Stimulated activated CD4-positive, alpha-beta T cell treated with anti-CD3 and anti-CD28 coated beads, Interleukin-1b, Interleukin-23, amount 100 ng/mL, for 48 hours (primary cell): ENCODE measurements around the gene IL1RAPL1.

Experiments used
- DNase-seq: peaks from one replicate; pipeline ENCODE4 v3.0.0-alpha.2; 2020

The IL1RAPL1 gene

GRCh38 chrX:29545878-29546277 is 958.6 kb downstream of the IL1RAPL1 start:
- DNase-seq: no peak

DNA sequence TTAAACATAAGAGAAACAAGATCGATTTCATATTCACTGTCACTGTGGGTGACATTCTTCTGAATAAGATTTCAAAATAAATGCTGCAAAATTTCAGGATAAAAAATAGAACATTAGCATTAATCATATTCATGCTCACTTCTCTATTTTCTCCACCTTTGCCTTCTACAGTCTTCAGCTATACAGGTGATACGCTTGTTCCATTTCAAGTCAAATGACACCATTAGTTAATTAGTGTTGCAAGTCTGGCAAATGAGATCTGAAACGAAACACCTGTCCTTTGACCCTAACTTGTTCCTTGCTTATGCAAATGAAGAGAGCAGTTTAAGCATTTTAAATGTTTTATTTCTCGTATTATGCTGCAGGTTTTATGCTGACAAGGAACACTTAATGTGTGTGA is 960.6 kb downstream of the IL1RAPL1 start:
- no peak for DNase-seq

DNA sequence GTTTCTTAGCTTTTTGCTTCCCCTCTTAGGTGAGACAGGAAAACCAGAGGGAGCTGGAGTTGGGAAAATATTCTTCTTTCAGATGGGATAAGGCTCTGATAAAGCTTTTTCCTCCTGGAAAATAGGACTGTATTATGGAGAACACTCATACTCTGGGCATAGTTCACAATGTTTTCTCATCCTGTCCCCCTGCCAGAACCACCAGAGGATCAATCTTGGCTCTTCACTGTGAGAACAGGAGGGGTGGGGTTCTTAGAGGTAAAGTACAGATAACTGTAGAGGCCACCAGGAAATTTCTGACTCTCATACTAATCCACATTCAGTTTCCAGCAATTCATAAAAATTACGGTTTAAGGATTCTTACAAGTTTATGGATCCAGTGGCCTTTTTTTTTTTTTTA is 966.3 kb downstream of the IL1RAPL1 start:
- no peak for DNase-seq

DNA sequence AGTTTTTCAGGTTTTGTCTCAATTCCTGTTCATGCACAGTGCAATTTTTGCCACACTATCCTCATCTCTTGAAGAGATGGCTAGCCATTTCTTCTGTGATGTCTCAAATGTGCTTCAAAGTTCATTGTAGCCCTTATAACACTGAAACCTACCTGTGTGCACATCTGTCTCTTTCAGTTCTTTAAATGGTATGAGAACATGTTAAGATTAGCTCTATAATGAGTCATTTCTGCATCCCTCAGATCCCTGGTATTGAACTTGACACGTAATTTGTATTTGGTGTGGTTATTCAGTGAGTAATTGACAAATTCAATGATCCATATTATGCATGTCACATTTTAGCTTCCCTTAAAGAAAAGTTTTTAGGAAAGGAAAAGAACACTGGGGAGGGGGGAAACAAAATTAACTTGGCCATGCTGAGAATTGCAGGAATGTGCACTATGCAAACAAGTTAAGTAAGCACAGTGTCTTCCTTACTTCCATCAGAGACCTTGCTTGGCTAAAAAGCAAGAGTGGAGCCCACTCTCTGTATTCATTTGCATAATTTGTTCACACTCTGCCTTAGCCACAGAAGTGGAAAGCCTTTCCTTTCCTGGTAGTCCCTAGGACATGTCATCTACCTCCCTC is 968.3 kb downstream of the IL1RAPL1 start:
- no peak for DNase-seq

DNA sequence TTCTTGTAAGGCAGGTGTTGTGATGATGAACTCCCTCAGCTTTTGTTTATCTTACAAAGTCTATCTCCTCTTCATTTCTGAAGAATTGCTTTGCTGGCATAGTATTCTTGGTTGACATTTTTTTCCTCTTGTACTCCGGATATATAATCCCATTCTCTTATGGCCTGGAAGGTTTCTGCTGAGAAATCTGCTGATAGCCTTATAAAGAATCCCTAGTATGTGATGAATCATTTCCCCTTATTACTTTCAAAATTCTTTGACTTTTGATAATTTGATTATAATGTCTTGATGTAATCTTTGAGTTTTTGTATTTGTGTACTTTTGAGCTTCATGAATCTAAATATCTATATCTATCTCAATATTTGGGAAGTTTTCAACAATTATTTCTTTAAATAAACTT is 972.8 kb downstream of the IL1RAPL1 start:
- no peak for DNase-seq

DNA sequence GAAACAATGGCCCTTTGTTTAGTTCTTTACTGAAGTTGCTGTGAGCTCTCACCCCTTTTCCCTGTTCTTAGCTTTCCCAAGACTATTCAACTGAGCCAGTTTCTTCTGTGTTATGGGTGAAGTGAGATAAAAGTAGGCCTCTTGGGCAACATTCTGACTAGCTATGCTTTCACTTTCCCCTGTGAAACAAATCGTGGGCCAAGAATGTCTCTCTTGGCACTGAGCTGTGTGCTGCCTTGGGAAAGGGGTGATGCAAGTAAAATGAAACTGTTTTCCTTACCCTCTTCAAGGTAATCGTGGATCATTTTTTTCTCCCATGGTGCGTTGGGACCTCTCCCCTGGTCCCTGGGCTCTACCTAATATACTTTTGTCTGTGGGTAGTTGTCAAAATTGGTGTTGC is 974.2 kb downstream of the IL1RAPL1 start:
- no peak for DNase-seq

DNA sequence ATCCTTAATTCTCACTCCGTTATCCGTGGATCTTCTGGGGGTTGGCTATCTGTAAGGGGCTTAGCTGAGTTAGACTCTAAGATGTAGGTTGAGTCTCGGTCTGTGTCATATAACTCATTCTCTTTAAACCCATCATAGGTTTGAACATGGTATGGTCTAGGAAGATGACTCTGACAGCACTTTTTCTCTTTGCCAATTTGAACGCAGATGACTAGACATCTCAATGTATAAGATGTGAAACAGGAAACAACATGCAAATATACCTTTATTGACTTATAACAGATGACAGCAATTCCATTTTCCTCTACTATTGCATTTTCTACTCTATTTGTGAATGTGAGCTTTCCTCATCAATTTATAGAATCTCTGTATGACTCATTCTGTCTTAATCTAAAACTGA is 993.3 kb downstream of the IL1RAPL1 start:
- no peak for DNase-seq

DNA sequence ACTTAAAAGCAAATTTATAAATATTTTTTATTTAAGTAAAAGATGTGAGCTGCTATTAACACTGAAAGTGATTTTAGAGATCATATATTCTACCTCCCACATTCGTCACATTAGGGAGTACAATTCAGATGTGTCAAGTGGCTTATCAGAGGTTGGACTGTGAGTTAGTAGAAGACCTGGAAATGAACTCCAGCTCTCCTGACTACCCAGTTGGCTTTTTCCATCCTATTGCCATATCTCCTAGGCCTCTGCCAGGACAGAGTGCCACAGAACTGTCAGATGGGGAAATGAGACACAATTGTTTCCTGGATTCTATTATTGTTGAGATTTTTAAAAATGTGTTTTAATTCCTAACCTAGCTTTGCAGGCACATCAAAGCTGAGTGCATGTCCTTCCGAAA is 994.0 kb downstream of the IL1RAPL1 start:
- DNase-seq: no peak

DNA sequence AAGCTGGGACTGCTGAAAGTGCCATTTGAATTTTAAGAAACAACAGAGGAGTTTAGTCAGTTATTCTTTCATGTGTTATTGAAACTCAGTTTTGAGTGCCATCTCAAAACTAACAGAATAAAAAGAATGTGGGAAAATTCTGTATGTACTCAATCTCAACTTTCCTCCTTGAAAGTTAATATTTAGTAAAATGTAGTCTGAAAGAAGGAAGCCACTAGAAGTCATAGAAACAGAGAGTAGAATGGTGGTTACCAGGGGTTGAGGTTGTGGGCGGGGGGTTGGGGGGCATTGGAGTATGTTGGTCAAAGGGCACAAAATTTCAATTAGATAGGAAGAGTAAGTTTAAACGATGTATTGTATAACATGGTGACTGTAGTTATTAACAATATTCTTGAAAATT is 999.9 kb downstream of the IL1RAPL1 start:
- DNase-seq: no peak

- DNase-seq: no peak
Observed at GRCh38 chrX:29590921-29591320, 1003.7 kb downstream of the IL1RAPL1 start.

DNA sequence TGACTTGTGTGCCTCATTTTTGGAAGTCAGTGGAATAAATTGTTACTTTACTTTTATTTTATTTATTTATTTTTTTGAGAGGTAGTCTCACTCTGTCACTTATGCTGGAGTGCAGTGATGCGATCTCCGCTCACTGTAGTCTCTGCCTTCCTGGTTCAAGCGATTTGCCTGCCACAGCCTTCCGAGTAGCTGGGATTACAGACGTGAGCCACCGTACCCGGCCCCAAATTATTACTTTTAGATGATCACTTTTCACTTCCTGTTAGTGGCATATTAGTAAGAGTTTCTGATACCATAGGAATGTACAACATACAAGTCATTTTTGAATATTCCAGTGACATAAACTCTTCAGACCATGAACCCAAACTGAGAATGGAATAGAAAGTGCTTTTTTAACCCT is 1017.1 kb downstream of the IL1RAPL1 start:
- DNase-seq: no peak

DNA sequence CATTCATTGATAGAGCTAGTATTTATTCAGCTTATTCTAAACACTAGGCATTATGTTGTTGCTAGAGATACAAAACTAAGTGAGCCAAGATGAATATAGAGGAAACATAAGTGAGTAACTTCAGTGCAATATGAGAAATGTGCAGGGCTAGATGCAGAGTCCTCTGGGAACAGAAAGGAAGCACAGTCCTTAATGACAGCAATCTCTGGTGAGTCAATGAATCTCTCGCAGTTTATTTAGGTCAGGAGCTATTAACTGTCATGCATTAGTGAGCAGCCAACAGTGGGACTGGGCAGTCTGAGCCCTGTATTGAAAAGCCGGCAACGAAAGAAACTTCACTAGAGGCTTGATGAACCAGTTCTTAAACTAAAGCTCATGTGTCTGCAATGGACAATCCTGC is 1030.0 kb downstream of the IL1RAPL1 start:
- no peak for DNase-seq

DNA sequence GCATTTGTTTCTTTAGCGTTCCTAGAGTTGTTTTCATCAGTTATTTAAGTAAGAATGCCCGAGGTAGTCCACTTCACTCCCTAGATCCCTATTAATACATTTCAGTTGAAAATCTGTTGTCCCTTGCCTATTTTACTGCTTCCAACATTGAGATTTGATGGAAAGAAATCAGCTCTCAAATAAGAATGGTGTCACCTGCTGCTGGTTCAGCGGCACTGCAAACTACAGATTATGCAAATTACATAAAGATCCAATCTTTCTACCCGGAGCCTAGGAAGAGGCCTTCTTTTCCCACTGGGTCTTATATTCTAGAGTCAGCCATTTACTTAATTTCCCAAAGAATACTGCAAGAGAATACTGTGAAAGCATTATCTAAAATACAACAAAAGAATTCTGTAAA is 1030.5 kb downstream of the IL1RAPL1 start:
- DNase-seq: no peak

GRCh38 chrX:29627833-29628232 is 1040.6 kb downstream of the IL1RAPL1 start:
- DNase-seq: no peak

- no peak for DNase-seq
Observed at GRCh38 chrX:29634516-29634915, 1047.3 kb downstream of the IL1RAPL1 start.

DNA sequence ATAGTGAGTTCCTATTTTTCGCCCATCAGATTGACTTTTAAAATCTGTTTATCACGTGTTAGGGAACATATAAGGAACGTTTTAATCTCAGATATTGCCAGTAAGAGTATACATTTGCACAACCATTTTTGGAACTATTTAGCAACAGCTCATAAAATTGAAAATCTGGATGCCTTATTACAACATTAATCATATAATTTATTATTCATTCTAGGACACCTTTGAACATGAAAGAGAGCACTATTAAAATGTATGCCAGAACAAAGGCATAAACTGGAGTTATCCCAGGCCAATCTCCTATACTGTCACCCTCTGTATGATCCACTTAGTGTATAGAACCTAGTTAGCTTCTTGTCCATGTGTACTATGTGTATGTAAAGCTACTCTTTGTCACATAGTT is 1049.1 kb downstream of the IL1RAPL1 start:
- DNase-seq: no peak

DNA sequence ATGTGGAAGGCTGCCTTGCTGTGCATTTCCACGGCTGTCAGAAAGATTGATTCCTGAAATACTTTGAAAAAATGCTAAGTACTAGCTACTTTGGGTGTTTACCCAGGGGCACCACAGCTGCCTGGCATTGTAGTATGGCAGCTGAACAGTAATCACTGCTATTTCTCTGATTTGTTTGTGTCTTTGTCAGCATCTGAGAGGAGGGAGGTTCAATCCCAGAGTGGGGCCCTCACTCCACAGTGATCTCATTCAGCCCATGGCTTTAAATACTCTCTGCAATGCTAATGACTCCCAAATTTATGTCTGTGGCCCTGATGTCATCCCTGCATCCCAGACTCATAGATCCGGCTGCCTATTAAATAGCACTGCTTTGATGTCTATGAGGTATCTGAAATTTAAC is 1052.9 kb downstream of the IL1RAPL1 start:
- DNase-seq: no peak

DNA sequence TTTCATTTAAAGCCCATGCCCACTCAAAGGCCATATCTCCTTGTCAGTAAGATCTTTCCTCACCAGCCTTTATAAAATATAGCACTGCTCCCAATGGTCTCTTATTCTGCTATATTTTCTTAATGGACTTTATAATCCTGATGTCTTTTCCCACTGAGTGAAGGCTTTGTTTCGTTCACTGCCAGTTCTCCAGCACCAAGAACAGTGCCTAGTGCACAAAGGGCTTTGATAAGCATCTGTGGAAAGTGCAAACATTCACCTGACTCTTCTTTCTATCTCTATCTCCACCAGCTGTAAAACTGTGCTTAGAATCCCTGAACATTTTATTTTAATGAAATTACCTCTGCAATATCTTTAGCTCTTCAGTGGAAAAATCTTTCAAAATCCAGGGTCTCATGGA is 1054.2 kb downstream of the IL1RAPL1 start:
- no peak for DNase-seq

DNA sequence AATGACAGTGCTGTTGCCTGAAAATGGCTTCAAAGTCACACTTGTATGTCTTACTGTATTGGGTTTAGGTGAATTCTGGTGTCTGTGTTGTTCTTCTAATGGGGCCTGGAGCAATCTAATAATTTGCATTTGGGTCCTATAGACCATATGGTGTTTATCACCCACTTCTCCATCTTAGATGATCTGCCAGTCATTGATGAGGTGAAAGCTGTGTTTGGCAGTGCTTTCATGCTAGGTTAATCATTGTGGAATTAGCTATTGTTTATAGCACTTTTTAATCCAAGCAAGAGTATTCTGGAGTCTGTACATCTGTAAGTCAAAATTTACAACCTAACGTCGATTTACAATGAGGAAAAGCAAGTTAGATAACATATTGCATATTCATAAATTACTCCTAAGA is 1055.9 kb downstream of the IL1RAPL1 start:
- no peak for DNase-seq

- no peak for DNase-seq
Observed at GRCh38 chrX:29648161-29648560, 1060.9 kb downstream of the IL1RAPL1 start.

DNA sequence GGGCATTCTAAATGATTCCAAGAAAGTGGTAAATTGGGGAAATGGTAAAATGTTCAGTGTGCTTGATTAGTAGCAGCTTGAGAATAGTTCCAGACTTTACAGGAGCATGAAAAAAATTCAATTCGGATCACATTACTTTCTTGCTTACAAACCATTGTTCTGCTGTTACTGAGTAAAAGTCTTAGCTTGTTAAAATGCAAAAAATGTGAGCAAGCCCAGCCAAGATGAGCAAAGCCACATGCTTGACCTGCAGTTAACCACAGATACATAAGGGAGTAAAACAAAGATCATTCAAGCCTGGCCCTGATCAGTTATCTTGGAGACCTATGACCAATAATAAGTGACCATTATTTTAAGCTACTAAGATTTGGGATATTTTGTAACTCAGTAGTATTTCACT is 1065.2 kb downstream of the IL1RAPL1 start:
- no peak for DNase-seq

- no peak for DNase-seq
Observed at GRCh38 chrX:29653721-29654120, 1066.5 kb downstream of the IL1RAPL1 start.

DNA sequence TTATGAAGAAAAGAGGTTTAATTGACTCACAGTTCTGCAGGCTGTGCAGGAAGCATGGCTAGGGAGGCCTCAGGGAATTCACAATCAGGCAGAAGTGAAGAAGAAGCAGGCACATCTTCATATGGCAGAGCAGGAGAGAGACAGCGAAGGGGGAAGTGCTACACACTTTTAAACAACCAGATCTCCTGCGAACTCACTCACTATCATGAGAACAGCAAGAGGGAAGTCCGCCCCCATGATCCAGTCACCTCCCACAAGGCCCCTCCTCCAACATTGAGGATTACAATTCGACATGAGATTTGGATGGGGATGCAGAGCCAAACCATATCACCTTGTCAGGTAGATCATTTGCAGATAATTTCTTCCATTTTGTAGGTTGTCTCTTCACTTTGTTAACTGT is 1072.7 kb downstream of the IL1RAPL1 start:
- DNase-seq: no peak

GRCh38 chrX:29661290-29661689 is 1074.0 kb downstream of the IL1RAPL1 start:
- no peak for DNase-seq

DNA sequence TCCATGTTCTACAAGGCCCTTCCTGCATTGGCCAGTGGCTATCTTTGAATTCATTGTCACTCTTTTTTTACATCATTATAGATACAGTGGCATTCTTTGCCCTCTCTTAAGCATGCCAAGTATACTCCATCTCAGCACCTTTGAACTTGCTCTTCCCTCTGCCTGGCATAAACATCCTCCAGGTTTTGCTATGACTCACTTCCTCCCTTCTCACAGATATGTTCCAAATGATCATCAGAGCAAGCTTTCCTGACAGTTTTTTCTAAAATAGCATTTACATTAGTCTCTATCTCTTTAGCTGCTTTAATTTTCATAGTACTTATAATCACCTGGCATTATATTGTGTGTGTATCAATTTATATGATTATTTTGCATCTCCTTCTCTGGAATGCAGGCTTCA is 1074.9 kb downstream of the IL1RAPL1 start:
- DNase-seq: no peak
